DOHH2 (cell line): ENCODE data around the gene SLC26A6.

Experiments used
- CTCF ChIP-seq: fragments of 200-600 bp; sonication (generic); IDR thresholded peaks from one replicate; pipeline ENCODE4 v1.5.1; 2014; ENCODE audit warnings: antibody characterized with exemption, mild to moderate bottlenecking, low read depth, low read length; ENCODE audit not compliant: poor library complexity, severe bottlenecking
- EZH2phosphoT487 ChIP-seq: fragments of 200-600 bp; sonication (generic); IDR thresholded peaks from 2 replicates; pipeline ENCODE4 v1.6.1; 2017; ENCODE audit warnings: borderline replicate concordance, mild to moderate bottlenecking, antibody characterized with exemption, low read length, moderate library complexity, mixed read lengths

- TF ChIP-seq CTCF (no peak), EZH2phosphoT487 (no peak)
Observed at GRCh38 chr3:48651771-48652170, 16.5 kb upstream of the SLC26A6 start.
